ENCODE data around the gene PI4K2B. TPM values are rescaled to one million over a fixed set of nuclear protein-coding genes. Genes with fewer than 3 reads are reported as not detected.

The PI4K2B gene
- total and polyA plus RNA-seq, 10 of the 15 experiments (the other 5 are each of a cell fraction or from before 2014, with no cell fraction given): 12.9 to 55.3 (median 40.7) TPM

GRCh38 chr4:25233737-25234389, at the start of gene PI4K2B (continued):
- TF ChIP-seq, protein P1, sequence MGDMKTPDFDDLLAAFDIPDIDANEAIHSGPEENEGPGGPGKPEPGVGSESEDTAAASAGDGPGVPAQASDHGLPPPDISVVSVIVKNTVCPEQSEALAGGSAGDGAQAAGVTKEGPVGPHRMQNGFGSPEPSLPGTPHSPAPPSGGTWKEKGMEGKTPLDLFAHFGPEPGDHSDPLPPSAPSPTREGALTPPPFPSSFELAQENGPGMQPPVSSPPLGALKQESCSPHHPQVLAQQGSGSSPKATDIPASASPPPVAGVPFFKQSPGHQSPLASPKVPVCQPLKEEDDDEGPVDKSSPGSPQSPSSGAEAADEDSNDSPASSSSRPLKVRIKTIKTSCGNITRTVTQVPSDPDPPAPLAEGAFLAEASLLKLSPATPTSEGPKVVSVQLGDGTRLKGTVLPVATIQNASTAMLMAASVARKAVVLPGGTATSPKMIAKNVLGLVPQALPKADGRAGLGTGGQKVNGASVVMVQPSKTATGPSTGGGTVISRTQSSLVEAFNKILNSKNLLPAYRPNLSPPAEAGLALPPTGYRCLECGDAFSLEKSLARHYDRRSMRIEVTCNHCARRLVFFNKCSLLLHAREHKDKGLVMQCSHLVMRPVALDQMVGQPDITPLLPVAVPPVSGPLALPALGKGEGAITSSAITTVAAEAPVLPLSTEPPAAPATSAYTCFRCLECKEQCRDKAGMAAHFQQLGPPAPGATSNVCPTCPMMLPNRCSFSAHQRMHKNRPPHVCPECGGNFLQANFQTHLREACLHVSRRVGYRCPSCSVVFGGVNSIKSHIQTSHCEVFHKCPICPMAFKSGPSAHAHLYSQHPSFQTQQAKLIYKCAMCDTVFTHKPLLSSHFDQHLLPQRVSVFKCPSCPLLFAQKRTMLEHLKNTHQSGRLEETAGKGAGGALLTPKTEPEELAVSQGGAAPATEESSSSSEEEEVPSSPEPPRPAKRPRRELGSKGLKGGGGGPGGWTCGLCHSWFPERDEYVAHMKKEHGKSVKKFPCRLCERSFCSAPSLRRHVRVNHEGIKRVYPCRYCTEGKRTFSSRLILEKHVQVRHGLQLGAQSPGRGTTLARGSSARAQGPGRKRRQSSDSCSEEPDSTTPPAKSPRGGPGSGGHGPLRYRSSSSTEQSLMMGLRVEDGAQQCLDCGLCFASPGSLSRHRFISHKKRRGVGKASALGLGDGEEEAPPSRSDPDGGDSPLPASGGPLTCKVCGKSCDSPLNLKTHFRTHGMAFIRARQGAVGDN (IDR thresholded peaks at IDR 0.05): peak; percentile 68; the same call in 1 of the 2 replicates
- TF ChIP-seq CEBPZ (IDR thresholded peaks at IDR 0.05; ENCODE audit: low read depth, low read length) (no peak), NRF1 (conservative IDR thresholded peaks at IDR 0.05; ENCODE audit: low read depth, low read length) (peak; percentile 50), MTA2 (IDR thresholded peaks at IDR 0.05; ENCODE audit: low read depth) (no peak), SUZ12 (IDR thresholded peaks at IDR 0.05; ENCODE audit: unreplicated experiment) (no peak), RCOR1 (conservative IDR thresholded peaks at IDR 0.05; ENCODE audit: low read depth, low read length) (0 out of 2 replicates have a peak, but pooled peaks have one; percentile 6), CBX5 (IDR thresholded peaks at IDR 0.05; ENCODE audit: low read depth) (no peak), GATAD2B (conservative IDR thresholded peaks at IDR 0.05; ENCODE audit: low read depth) (peak; percentile 90), SMC3 (IDR thresholded peaks at IDR 0.05; ENCODE audit: borderline replicate concordance, low read length) (no peak), FOS (IDR thresholded peaks at IDR 0.05; ENCODE audit: borderline replicate concordance, extremely low read depth, insufficient read length) (no peak), SMAD5 (IDR thresholded peaks at IDR 0.05; ENCODE audit: low read depth) (no peak; the same call in 1 of the 2 replicates), NFYB (IDR thresholded peaks at IDR 0.05; ENCODE audit: insufficient read depth, low read depth, low read length) (no peak), STAT1 (conservative IDR thresholded peaks at IDR 0.05) (no peak), FOXM1 (IDR thresholded peaks at IDR 0.05; ENCODE audit: low read depth, low read length) (no peak)
- TF ChIP-seq, protein P2, sequence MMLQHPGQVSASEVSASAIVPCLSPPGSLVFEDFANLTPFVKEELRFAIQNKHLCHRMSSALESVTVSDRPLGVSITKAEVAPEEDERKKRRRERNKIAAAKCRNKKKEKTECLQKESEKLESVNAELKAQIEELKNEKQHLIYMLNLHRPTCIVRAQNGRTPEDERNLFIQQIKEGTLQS (IDR thresholded peaks at IDR 0.05; ENCODE audit: borderline replicate concordance, extremely low read depth, low read depth, low read length): 0 out of 2 replicates have a peak, but pooled peaks have one; percentile 26
- TF ChIP-seq, protein P3, sequence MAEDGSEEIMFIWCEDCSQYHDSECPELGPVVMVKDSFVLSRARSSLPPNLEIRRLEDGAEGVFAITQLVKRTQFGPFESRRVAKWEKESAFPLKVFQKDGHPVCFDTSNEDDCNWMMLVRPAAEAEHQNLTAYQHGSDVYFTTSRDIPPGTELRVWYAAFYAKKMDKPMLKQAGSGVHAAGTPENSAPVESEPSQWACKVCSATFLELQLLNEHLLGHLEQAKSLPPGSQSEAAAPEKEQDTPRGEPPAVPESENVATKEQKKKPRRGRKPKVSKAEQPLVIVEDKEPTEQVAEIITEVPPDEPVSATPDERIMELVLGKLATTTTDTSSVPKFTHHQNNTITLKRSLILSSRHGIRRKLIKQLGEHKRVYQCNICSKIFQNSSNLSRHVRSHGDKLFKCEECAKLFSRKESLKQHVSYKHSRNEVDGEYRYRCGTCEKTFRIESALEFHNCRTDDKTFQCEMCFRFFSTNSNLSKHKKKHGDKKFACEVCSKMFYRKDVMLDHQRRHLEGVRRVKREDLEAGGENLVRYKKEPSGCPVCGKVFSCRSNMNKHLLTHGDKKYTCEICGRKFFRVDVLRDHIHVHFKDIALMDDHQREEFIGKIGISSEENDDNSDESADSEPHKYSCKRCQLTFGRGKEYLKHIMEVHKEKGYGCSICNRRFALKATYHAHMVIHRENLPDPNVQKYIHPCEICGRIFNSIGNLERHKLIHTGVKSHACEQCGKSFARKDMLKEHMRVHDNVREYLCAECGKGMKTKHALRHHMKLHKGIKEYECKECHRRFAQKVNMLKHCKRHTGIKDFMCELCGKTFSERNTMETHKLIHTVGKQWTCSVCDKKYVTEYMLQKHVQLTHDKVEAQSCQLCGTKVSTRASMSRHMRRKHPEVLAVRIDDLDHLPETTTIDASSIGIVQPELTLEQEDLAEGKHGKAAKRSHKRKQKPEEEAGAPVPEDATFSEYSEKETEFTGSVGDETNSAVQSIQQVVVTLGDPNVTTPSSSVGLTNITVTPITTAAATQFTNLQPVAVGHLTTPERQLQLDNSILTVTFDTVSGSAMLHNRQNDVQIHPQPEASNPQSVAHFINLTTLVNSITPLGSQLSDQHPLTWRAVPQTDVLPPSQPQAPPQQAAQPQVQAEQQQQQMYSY (CRISPR knock-in tag; IDR thresholded peaks at IDR 0.05): no peak
